Measurements from ENCODE around the gene KLHL22.
A peak's percentile ranks its signal among the peaks of the same experiment; 100 is the strongest.

DNA sequence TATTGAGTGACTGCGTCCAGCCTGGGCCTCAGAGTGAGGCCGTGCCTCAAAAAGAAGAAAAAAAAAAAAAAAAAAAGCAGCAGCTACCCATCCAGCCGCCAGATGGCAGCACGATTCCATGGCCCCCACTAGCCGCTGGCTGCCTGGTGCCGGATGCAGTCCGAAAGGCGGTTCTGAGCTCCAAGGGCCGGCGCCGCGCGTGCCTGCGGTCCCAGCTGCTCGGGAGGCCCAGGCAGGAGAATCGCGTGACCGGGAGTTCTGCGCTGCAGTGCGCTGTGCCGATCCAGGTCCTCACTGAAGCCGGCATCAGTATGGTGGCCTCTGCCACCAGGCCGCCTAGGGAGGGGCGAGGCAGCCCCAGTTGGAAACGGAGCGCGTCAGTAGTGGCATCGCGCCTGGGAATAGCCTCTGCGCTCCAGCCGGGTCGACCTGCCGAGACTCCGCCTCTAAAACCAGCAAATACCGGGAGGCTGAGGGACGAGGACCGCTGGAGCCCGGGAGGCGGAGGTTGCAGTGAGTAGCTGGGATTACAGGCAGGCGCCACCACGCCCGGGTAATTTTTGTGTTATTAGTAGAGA is 77.3 kb downstream of the KLHL22 start:
- TF ChIP-seq POLR2AphosphoS5 (IDR thresholded peaks at IDR 0.05) (no peak), EP300 (IDR thresholded peaks at IDR 0.05) (no peak), POLR2A (IDR thresholded peaks at IDR 0.05) (no peak)
- TF ChIP-seq, protein P1, sequence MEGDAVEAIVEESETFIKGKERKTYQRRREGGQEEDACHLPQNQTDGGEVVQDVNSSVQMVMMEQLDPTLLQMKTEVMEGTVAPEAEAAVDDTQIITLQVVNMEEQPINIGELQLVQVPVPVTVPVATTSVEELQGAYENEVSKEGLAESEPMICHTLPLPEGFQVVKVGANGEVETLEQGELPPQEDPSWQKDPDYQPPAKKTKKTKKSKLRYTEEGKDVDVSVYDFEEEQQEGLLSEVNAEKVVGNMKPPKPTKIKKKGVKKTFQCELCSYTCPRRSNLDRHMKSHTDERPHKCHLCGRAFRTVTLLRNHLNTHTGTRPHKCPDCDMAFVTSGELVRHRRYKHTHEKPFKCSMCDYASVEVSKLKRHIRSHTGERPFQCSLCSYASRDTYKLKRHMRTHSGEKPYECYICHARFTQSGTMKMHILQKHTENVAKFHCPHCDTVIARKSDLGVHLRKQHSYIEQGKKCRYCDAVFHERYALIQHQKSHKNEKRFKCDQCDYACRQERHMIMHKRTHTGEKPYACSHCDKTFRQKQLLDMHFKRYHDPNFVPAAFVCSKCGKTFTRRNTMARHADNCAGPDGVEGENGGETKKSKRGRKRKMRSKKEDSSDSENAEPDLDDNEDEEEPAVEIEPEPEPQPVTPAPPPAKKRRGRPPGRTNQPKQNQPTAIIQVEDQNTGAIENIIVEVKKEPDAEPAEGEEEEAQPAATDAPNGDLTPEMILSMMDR (IDR thresholded peaks at IDR 0.05), result peak; percentile 62 to 85
